Breast epithelium (tissue), 4 donors: ENCODE results near the gene XKR8. TPM values are rescaled to one million over a fixed set of nuclear protein-coding genes. Genes with fewer than 3 reads are reported as not detected.
"Not testable (repeated sequence)": the region's sequence is repeated elsewhere in the genome, so short reads cannot be mapped to it uniquely, and the experiment has no call there.

Source experiments
- DNase-seq, 2 donors: peaks; one replicate each; pipeline ENCODE4 v3.0.0-alpha.2; 2019; ENCODE audit warnings: low spot score in 2 of 2
- H3K27ac ChIP-seq, 2 donors: fragments of 200-600 bp; sonication (generic) in 1 of 2; one replicate each; pipeline ENCODE4 v1.5.1; 2016 to 2019; ENCODE audit warnings: mild to moderate bottlenecking in 1 of 2
- H3K27me3 ChIP-seq, 2 donors: fragments of 200-600 bp; sonication (generic) in 1 of 2; one replicate each; pipeline versions ENCODE4 v1.5.1 to v1.6.0; 2017 to 2019; ENCODE audit warnings: control low read depth in 1 of 2, mild to moderate bottlenecking in 1 of 2
- H3K36me3 ChIP-seq: fragments of 200-600 bp; one replicate; pipeline ENCODE4 v1.5.1; 2019
- H3K4me1 ChIP-seq, 2 donors: fragments of 200-600 bp; sonication (generic); one replicate each; pipeline ENCODE4 v1.5.1; 2016 to 2019; ENCODE audit warnings: control low read depth in 1 of 2
- H3K4me3 ChIP-seq, 3 donors: fragments of 200-600 bp; sonication (generic); 1 replicate in 2 of 3; 2 replicates in 1 of 3; pipeline ENCODE4 v1.5.1; 2016 to 2019; ENCODE audit warnings: mild to moderate bottlenecking in 3 of 3, moderate library complexity in 2 of 3
- H3K9me3 ChIP-seq, 2 donors: fragments of 200-600 bp; sonication (generic) in 1 of 2; one replicate each; pipeline ENCODE4 v1.5.1; 2016 to 2019; ENCODE audit warnings: control low read depth in 1 of 2
- CTCF ChIP-seq, 3 donors: fragments of 450-650 bp; IDR thresholded peaks; one replicate each; pipeline ENCODE4 v1.5.1; 2016 to 2017; ENCODE audit warnings: antibody characterized with exemption in 3 of 3, mild to moderate bottlenecking in 3 of 3, moderate library complexity in 3 of 3
- POLR2A ChIP-seq: fragments of 450-650 bp; IDR thresholded peaks from one replicate; pipeline ENCODE4 v1.6.1; 2016; ENCODE audit warnings: antibody characterized with exemption, mild to moderate bottlenecking, moderate library complexity
- POLR2AphosphoS5 ChIP-seq, 3 donors: sonication (generic); formaldehyde crosslinking; IDR thresholded peaks; one replicate each; pipeline ENCODE4 v1.6.1; 2017; ENCODE audit warnings: antibody characterized with exemption in 3 of 3
- intact Hi-C: fragments of 100-400 bp; cut with DNase I; formaldehyde crosslinking; loops from one replicate; pipeline ENCODE4 v1.15.1; 2023; ENCODE audit warnings: low total_unique reads
- total RNA-seq, 3 donors: library from RNA; depleted of rRNA; stranded (reverse); fragments of >200 nt; gene quantifications; one replicate each; pipeline ENCODE4 v1.1.0, GENCODE V29; 2016

XKR8 gene
- total RNA-seq, 3 donors from 2014 or later, result 4.2 to 6.9 (median 5.6) TPM

- Histone ChIP-seq H3K36me3 (no peaks in the 10 kb centered on the region), H3K27me3 (no peaks in the 10 kb centered on the region), H3K9me3 (no peaks in the 10 kb centered on the region), H3K4me1 (no peaks in the 10 kb centered on the region), H3K27ac (no peak overlapping the region), H3K4me3 (no peak overlapping the region)
- intact Hi-C loops, result no loop called here
- no peak for DNase-seq
- TF ChIP-seq POLR2AphosphoS5 (IDR thresholded peaks at IDR 0.05) (no peak), POLR2A (no peak), CTCF (IDR thresholded peaks at IDR 0.05) (no peak)
Measured at GRCh38 chr1:27981145-27981544, 21.4 kb downstream of the XKR8 start.

DNA sequence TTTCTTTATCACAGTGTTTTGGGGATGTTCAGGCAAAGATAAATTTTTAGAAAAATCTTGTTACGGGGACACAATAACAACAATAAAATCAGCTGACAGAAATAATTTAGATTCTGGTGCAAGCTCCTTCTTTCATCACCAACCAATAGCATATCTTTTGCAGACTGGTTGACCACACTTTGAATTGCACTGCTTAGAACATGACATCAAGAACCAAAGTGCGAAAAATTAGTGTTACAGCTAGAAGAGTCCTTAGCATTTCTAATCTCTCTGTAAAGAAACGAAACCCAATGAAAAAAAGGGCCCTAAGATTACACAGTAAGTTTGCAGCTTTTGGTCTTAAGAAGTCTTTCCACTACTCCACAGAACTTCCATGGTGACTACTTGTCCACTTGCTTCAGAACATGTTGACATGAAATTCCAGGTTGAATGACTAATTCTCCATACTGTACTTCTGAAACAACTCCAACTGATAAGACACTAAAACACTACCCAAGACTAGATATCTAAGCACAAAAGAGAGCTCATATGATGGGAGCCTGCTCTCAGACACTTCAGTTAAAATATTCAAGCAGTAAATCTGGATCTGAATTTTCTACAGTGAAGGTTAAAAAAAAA, 31.3 kb downstream of the XKR8 start:
- Histone ChIP-seq H3K27ac (no peak overlapping the region), H3K36me3 (peaks cover 12% of the 10 kb centered on the region), H3K27me3 (no peaks in the 10 kb centered on the region), H3K4me1 (no peaks in the 10 kb centered on the region), H3K9me3 (no peaks in the 10 kb centered on the region), H3K4me3 (no peak overlapping the region)
- no peak for DNase-seq
- intact Hi-C loops, result no loop called here
- TF ChIP-seq POLR2A, result no peak

DNA sequence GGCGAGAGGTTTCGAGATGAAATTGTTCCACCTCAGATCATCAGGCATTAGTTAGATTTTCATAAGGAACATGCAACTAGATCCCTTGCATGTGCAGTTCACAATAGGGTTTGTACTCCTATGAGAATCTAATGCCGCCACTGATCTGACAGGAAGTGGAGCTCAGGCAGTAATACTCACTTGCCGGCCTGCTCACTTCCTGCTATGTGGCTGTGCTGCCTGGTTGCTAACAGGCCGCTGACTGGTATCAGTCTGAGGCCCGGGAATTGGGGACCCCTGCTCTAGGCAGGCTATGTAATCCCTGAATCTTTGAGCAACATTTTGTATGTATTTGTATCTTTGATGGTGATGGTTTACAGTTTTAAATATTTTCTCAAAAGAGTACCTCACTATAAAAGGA, 32.5 kb downstream of the XKR8 start:
- Histone ChIP-seq H3K27ac (no peak overlapping the region), H3K36me3 (peaks cover 12% of the 10 kb centered on the region), H3K4me1 (no peaks in the 10 kb centered on the region), H3K9me3 (no peaks in the 10 kb centered on the region), H3K27me3 (no peaks in the 10 kb centered on the region), H3K4me3 (no peak overlapping the region)
- intact Hi-C loops, result no loop called here
- no peak for TF ChIP-seq CTCF (IDR thresholded peaks at IDR 0.05)
- DNase-seq, result no peak

DNA sequence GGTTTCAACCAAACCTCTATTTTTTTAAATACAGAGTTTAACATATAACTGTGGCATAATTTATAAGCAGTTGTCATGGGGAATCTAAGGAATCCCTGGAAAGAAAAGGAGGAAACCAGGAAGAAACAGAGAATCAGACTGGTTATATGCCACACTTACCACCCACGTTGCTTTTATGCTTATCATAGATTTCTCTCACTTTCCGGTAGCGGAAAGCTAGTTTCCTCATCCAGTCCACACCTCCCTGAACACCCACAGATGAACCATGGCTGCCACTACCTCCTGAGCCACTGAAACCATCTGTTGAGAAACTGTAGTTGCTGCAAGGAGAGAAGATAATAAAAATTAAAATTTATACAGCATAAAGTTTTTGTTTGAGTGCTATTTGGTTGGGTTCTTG, 33.5 kb downstream of the XKR8 start:
- peaks cover 12% of the 10 kb centered on the region for H3K36me3 ChIP-seq
- no peak overlapping the region for H3K27ac ChIP-seq
- intact Hi-C loops, result no loop called here
- H3K9me3 ChIP-seq, result no peaks in the 10 kb centered on the region
- no peak for DNase-seq
- H3K4me1 ChIP-seq, result no peaks in the 10 kb centered on the region
- no peak overlapping the region for H3K4me3 ChIP-seq
- no peak for TF ChIP-seq POLR2A
- TF ChIP-seq CTCF (IDR thresholded peaks at IDR 0.05), result no peak
- TF ChIP-seq POLR2AphosphoS5 (IDR thresholded peaks at IDR 0.05), result no peak
- H3K27me3 ChIP-seq, result no peaks in the 10 kb centered on the region

- no peaks in the 10 kb centered on the region for H3K27me3 ChIP-seq
- no peak overlapping the region for H3K27ac ChIP-seq
- DNase-seq, result no peak
- TF ChIP-seq POLR2AphosphoS5 (IDR thresholded peaks at IDR 0.05) (no peak), POLR2A (no peak), CTCF (IDR thresholded peaks at IDR 0.05) (no peak)
- no peak overlapping the region for H3K4me3 ChIP-seq
- H3K4me1 ChIP-seq, result no peaks in the 10 kb centered on the region
- peaks cover 12% of the 10 kb centered on the region for H3K36me3 ChIP-seq
- H3K9me3 ChIP-seq, result no peaks in the 10 kb centered on the region
- intact Hi-C loops, result no loop called here
Measured at GRCh38 chr1:27994060-27994459, 34.3 kb downstream of the XKR8 start.

DNA sequence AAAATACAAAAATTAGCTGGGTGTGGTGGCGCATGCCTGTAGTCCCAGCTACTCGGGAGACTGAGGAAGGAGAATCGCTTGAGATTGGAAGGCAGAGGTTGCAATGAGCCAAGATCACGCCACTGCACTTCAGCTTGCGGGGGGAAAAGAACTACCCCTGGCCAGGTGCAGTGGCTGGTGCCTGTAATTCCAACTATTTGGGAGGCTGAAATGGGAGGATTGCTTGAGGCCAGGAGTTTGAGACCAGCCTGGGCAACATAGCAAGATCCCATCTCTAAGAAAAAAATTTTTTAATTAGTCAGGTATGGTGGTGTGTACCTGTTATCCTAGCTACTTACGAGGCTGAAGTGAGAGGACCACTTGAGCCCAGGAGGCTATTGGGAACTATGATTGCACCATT, 34.8 kb downstream of the XKR8 start:
- peaks cover 12% of the 10 kb centered on the region for H3K36me3 ChIP-seq
- DNase-seq, intact Hi-C loops: not testable (repeated sequence)

More for the DNA sequence above, 34.8 kb downstream of the XKR8 start:
- not testable (repeated sequence) for H3K9me3 ChIP-seq, H3K4me3 ChIP-seq, H3K27me3 ChIP-seq, H3K4me1 ChIP-seq, H3K27ac ChIP-seq
